Ovary (tissue), 3 donors: ENCODE measurements around the gene ERCC6.

Experiments used
- EP300 ChIP-seq: sonication (generic); formaldehyde crosslinking; IDR thresholded peaks from one replicate; pipeline ENCODE4 v1.6.1; 2017; ENCODE audit warnings: antibody characterized with exemption
- POLR2A ChIP-seq: fragments of 450-650 bp; IDR thresholded peaks from one replicate; pipeline ENCODE4 v1.6.1; 2017; ENCODE audit warnings: antibody characterized with exemption, mild to moderate bottlenecking, moderate library complexity
- TF ChIP-seq, protein P1 (sequence below), 3 donors: fragments of 450-650 bp in 2 of 3; fragments of 200-600 bp in 1 of 3; IDR thresholded peaks; one replicate each; pipeline versions ENCODE4 v1.5.1 to v1.8.0; 2016 to 2022; ENCODE audit warnings: antibody characterized with exemption in 3 of 3, mild to moderate bottlenecking in 1 of 3
- donor health status: DM: no; HTN: no; CAD: no.

DNA sequence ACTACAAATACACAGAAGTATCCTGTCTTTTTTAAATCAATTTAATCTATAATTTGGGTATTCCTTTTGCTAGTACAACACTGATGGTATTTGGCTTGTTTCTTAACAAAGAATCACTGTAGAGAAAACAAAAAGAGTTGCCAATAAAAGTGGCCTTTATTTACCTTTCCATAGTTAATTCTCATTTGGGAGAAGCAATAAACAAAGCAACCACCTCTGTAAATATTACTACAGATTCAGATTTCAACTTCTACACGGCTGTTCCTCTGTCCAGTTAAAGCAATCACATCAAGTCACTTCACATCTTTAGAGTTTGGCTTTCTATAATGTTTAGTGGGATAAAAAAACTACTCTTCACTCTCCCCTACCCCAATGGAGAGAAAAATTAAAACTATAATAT lies 34.4 kb downstream of the ERCC6 start:
- TF ChIP-seq POLR2A: no peak
- TF ChIP-seq, protein P1, sequence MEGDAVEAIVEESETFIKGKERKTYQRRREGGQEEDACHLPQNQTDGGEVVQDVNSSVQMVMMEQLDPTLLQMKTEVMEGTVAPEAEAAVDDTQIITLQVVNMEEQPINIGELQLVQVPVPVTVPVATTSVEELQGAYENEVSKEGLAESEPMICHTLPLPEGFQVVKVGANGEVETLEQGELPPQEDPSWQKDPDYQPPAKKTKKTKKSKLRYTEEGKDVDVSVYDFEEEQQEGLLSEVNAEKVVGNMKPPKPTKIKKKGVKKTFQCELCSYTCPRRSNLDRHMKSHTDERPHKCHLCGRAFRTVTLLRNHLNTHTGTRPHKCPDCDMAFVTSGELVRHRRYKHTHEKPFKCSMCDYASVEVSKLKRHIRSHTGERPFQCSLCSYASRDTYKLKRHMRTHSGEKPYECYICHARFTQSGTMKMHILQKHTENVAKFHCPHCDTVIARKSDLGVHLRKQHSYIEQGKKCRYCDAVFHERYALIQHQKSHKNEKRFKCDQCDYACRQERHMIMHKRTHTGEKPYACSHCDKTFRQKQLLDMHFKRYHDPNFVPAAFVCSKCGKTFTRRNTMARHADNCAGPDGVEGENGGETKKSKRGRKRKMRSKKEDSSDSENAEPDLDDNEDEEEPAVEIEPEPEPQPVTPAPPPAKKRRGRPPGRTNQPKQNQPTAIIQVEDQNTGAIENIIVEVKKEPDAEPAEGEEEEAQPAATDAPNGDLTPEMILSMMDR (IDR thresholded peaks at IDR 0.05): no peak
- no peak for TF ChIP-seq EP300
